Measurements from ENCODE around the gene SNTB2.

SNTB2 gene

DNA sequence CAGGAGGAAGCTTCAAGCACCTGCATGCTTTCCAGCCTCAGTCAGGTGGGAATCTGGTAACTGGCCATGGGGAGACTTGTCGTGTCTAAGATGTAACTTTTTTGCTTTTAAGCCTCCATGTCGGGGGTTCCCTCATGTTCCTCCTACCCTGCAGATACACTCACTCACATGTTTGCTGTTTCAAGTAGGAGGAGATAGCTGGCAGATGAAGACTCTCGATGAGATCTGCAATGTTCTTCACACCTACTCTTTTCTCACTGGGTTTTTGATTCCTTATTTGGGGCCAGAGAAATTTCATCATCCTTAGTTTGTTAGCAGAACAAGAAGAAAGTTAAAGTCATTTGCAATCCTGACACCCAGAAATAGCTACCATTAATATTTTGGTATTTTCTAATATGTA, 29.8 kb upstream of the SNTB2 start:
- Histone ChIP-seq H3K4me3 (no peak overlapping the region), H4K20me1 (peaks cover 0 to 48% (median 17%) of the 10 kb centered on the region in 11 experiments; a peak in 14 of 22 replicates), H3K4me2 (no peak overlapping the region), H3K36me3 (peaks cover 97 to 100% (median 100%) of the 10 kb centered on the region in 11 experiments), H3K27me3 (no peaks in the 10 kb centered on the region), H3K27ac (no peak overlapping the region), H3K4me1 (no peaks in the 10 kb centered on the region), H3K9ac (no peak overlapping the region), H3K9me3 (replicated peaks in 1 of 11) (no peaks in the 10 kb centered on the region)
- no peak for TF ChIP-seq Cebpa-rat (IDR thresholded peaks at IDR 0.05)

DNA sequence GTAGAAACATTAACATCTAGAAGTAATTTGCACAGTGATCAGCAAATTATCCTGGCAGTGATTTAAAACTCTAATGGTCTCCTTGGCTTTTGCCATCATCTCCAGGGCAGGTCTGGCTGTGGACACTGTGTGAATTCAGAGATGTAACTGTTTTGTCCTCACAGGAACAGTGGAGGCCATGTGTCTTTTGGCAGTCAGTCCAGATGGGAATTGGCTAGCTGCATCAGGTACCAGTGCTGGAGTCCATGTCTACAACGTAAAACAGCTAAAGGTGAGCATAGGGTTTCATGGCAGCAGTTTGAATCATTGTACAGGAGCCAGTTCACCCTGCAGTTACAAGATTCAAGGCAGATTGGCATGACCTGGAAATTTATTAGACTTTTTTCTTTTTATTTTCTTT, 26.8 kb upstream of the SNTB2 start:
- Histone ChIP-seq H3K4me1 (no peaks in the 10 kb centered on the region), H4K20me1 (peaks cover 0 to 31% (median 16%) of the 10 kb centered on the region in 11 experiments; a peak in 14 of 22 replicates), H3K4me3 (no peak overlapping the region), H3K9me3 (replicated peaks in 1 of 11) (no peaks in the 10 kb centered on the region), H3K9ac (no peak overlapping the region), H3K27me3 (no peaks in the 10 kb centered on the region), H3K36me3 (peaks cover 93 to 100% (median 99%) of the 10 kb centered on the region in 11 experiments), H3K4me2 (no peak overlapping the region), H3K27ac (no peak overlapping the region)
- no peak for TF ChIP-seq Cebpa-rat (IDR thresholded peaks at IDR 0.05)

- no peak overlapping the region for H3K4me2 ChIP-seq
- no peaks in the 10 kb centered on the region for H3K9me3 ChIP-seq (replicated peaks in 1 of 11)
- H4K20me1 ChIP-seq = peaks cover 19 to 58% (median 42%) of the 10 kb centered on the region in 11 experiments; a peak in 18 of 22 replicates
- H3K4me3 ChIP-seq = no peak overlapping the region
- H3K36me3 ChIP-seq = peaks cover 89 to 100% (median 99%) of the 10 kb centered on the region in 11 experiments
- TF ChIP-seq Cebpa-rat (IDR thresholded peaks at IDR 0.05) = no peak
- 0 out of 22 replicates have a peak, but pooled peaks cover 0 to 4% (median 0%) of the 10 kb centered on the region in 11 experiments for H3K27me3 ChIP-seq
- H3K27ac ChIP-seq = no peak overlapping the region
- no peak overlapping the region for H3K9ac ChIP-seq
- H3K4me1 ChIP-seq = peaks cover 3 to 16% (median 4%) of the 10 kb centered on the region in 10 experiments; a peak in 17 of 20 replicates
These were observed 21.4 kb upstream of the SNTB2 start for GRCh38 chr16:69165584-69165983.

DNA sequence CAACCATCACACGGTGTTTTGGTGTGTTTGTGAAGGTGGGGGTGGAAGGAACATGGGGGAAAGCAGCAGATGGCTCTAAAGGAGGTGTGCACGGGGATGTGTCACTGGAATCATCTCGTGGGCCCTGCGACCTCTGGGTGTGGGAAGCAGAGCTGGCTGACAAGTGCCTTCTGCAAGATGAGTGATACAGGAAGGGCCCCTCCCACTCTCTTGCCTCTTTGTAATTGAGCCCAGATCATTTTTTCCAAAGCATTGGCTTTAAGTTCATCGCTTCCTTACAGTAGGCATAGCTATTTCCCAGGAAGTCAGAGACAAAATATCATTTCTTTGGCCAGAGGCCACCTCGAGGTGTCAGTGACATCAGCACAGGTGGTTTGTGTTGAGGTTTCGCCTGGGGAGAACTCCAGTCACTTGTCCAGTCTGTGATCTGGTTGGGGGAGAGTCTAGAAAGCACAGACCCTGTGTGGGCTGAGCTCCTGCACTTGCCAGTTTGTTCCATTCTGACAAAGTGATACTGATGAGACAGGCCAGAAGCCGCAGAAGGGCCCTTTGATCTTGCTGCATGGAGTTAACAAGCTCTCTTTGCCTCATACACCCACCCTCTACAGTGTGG, 20.6 kb upstream of the SNTB2 start:
- Histone ChIP-seq H3K27me3 (0 out of 22 replicates have a peak, but pooled peaks cover 0 to 4% (median 0%) of the 10 kb centered on the region in 11 experiments), H3K4me1 (peaks cover 8 to 23% (median 11%) of the 10 kb centered on the region in 10 experiments; a peak in 17 of 20 replicates), H4K20me1 (peaks cover 24 to 65% (median 48%) of the 10 kb centered on the region in 11 experiments; a peak in 18 of 22 replicates), H3K27ac (no peak overlapping the region), H3K4me3 (no peak overlapping the region), H3K9ac (no peak overlapping the region), H3K4me2 (no peak overlapping the region), H3K36me3 (peaks cover 82 to 97% (median 92%) of the 10 kb centered on the region in 11 experiments), H3K9me3 (replicated peaks in 1 of 11) (no peaks in the 10 kb centered on the region)
- no peak for TF ChIP-seq Cebpa-rat (IDR thresholded peaks at IDR 0.05)

GRCh38 chr16:69166946-69167930, 19.7 kb upstream of the SNTB2 start:
- Histone ChIP-seq H3K27ac (no peak overlapping the region), H3K9ac (no peak overlapping the region), H3K4me1 (peaks cover 8 to 32% (median 16%) of the 10 kb centered on the region in 10 experiments; a peak in 17 of 20 replicates), H3K9me3 (replicated peaks in 1 of 11) (no peaks in the 10 kb centered on the region), H3K4me2 (no peak overlapping the region), H3K36me3 (peaks cover 73 to 92% (median 88%) of the 10 kb centered on the region in 11 experiments), H3K4me3 (no peak overlapping the region), H4K20me1 (peaks cover 24 to 74% (median 48%) of the 10 kb centered on the region in 11 experiments; a peak in 18 of 22 replicates), H3K27me3 (0 out of 22 replicates have a peak, but pooled peaks cover 0 to 4% (median 0%) of the 10 kb centered on the region in 11 experiments)
- TF ChIP-seq Cebpa-rat (IDR thresholded peaks at IDR 0.05) = no peak

DNA sequence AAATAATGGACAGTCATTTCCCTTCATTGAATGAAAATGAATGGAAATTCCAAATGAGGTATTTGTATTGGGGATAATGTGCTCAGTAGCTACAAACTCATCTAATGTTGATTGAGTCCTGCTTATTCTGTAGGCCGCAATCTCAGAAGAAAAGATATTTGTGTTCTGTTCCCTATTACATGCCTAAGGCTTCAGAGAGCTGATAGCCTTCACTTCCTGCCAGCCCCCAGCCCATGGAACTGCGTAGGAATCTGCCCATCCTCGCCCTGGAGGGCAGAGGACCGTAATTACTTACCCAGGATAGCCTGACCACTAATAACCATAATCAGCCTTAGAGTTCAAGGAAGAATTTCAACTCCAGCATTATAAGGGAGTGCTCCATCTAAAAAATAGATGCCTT, 17.9 kb upstream of the SNTB2 start:
- H3K9me3 ChIP-seq (replicated peaks in 1 of 11) = no peaks in the 10 kb centered on the region
- H3K4me1 ChIP-seq = peaks cover 8 to 47% (median 19%) of the 10 kb centered on the region in 10 experiments; a peak in 17 of 20 replicates
- no peak overlapping the region for H3K27ac ChIP-seq
- 0 out of 22 replicates have a peak, but pooled peaks cover 0 to 4% (median 0%) of the 10 kb centered on the region in 11 experiments for H3K27me3 ChIP-seq
- peaks cover 57 to 87% (median 81%) of the 10 kb centered on the region in 11 experiments for H3K36me3 ChIP-seq
- H3K4me2 ChIP-seq = no peak overlapping the region
- H4K20me1 ChIP-seq = peaks cover 18 to 89% (median 48%) of the 10 kb centered on the region in 11 experiments; a peak in 18 of 22 replicates
- TF ChIP-seq Cebpa-rat (IDR thresholded peaks at IDR 0.05) = no peak
- no peak overlapping the region for H3K4me3 ChIP-seq
- no peak overlapping the region for H3K9ac ChIP-seq

- Histone ChIP-seq H3K36me3 (peaks cover 52 to 87% (median 79%) of the 10 kb centered on the region in 11 experiments), H3K9ac (no peak overlapping the region), H3K27me3 (0 out of 22 replicates have a peak, but pooled peaks cover 0 to 4% (median 0%) of the 10 kb centered on the region in 11 experiments), H3K27ac (no peak overlapping the region), H3K4me2 (peak overlapping the region in 2 of 11 experiments; percentile 54 to 66; a peak in 3 of 22 replicates), H3K9me3 (replicated peaks in 1 of 11) (no peaks in the 10 kb centered on the region), H4K20me1 (peaks cover 18 to 88% (median 48%) of the 10 kb centered on the region in 11 experiments; a peak in 18 of 22 replicates), H3K4me1 (peaks cover 8 to 52% (median 19%) of the 10 kb centered on the region in 10 experiments; a peak in 17 of 20 replicates), H3K4me3 (no peak overlapping the region)
- TF ChIP-seq Cebpa-rat (IDR thresholded peaks at IDR 0.05) = no peak
These were observed 17.2 kb upstream of the SNTB2 start for GRCh38 chr16:69169607-69170352.
